ENCODE data around the gene ISG20.

The ISG20 gene

DNA sequence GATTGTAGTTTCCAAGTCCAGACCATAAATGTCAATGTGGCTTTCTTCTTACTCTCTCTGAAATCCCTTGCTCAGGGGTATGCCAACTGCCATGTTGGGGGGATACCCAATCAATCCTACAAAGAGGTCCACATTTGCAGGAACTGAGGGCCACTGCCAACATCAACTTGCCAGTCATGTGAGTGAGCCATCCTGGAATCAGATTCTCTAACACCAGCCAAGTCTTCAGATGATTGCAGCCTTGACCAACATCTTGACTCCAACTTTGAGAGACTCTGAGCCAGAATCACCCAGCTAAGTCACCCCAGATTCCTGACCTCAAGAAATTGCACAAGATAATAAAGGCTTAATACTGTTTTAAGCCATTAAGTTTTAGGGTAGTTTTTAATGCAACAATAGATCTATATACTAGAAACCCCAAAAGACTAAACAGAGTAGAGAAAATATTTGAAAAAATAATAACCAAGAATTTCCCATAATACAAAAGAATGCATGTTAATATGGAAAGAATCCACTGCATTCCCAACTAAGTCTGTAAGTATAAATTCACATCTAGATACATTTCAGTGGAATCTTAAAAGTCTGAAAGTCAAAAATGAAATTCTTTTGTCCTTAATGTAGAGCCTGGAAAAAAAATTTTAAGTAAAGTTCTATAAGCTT is 22.4 kb downstream of the ISG20 start:
- H3K79me2 ChIP-seq (ENCODE audit: control insufficient read depth, low read length) = no peaks in the 10 kb centered on the region
- H3K9me3 ChIP-seq (ENCODE audit: control insufficient read depth, insufficient read depth, low read length) = no peaks in the 10 kb centered on the region
- H3K36me3 ChIP-seq (ENCODE audit: control insufficient read depth, low read length) = no peaks in the 10 kb centered on the region; the same call in 1 of the 2 replicates
- H3K27me3 ChIP-seq (ENCODE audit: control insufficient read depth, low read length) = no peaks in the 10 kb centered on the region
- peaks cover 6% of the 10 kb centered on the region for H3F3A ChIP-seq (ENCODE audit: control insufficient read depth, insufficient read depth)
- no peak overlapping the region for H3K4me2 ChIP-seq (ENCODE audit: low read length)
- no peak overlapping the region for H3K27ac ChIP-seq (ENCODE audit: low read depth, low read length)
- H3K4me1 ChIP-seq (ENCODE audit: control insufficient read depth, low read length) = peaks cover 24% of the 10 kb centered on the region
- H3K9me2 ChIP-seq (replicated peaks; ENCODE audit: control insufficient read depth, low read length) = no peaks in the 10 kb centered on the region
- TF ChIP-seq, protein P1, sequence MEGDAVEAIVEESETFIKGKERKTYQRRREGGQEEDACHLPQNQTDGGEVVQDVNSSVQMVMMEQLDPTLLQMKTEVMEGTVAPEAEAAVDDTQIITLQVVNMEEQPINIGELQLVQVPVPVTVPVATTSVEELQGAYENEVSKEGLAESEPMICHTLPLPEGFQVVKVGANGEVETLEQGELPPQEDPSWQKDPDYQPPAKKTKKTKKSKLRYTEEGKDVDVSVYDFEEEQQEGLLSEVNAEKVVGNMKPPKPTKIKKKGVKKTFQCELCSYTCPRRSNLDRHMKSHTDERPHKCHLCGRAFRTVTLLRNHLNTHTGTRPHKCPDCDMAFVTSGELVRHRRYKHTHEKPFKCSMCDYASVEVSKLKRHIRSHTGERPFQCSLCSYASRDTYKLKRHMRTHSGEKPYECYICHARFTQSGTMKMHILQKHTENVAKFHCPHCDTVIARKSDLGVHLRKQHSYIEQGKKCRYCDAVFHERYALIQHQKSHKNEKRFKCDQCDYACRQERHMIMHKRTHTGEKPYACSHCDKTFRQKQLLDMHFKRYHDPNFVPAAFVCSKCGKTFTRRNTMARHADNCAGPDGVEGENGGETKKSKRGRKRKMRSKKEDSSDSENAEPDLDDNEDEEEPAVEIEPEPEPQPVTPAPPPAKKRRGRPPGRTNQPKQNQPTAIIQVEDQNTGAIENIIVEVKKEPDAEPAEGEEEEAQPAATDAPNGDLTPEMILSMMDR (IDR thresholded peaks at IDR 0.05; ENCODE audit: low read depth, low read length, poor library complexity, severe bottlenecking) = no peak
- no peak for TF ChIP-seq EZH2phosphoT487 (IDR thresholded peaks at IDR 0.05; ENCODE audit: borderline replicate concordance, low read length)
- no peaks in the 10 kb centered on the region for H4K20me1 ChIP-seq (ENCODE audit: control insufficient read depth, insufficient read depth, low read depth, low read length)
- no peak overlapping the region for H3K4me3 ChIP-seq (ENCODE audit: low read length)

DNA sequence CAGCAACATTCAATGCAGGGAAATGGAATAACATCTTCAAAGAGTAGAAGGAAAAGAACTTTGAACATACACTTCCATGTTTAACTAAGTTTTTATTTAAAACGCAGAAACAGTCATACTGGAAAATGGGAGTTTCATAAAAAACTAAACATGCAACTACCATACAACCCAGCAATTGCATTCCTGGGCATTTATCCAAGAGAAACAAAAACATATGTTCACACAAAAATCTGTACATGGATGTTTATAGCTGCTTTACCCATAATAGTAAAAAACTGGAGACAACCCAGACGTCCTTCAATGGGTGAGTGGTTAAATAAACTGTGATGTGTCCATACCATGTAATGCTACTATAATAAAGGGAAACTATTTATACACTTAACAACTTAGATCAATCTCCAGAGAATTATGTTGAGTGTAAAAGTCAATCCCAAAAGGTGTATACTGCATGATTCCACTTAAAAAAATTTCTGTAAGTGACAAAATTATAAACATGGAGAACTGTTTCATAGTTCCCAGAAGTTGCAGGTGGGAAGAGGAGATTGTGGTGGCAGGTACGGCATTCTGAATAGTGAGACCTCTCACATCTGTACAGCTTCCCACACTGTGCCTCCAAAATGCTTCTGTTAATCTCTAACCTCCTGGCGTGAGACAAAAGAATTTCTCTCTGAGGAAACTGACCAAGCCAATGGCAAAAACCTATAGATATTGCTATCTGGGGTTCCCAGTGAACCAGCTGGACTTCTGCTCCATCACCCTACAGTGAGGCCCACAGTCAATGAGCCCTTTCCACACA is 23.1 kb downstream of the ISG20 start:
- H3K9me2 ChIP-seq (replicated peaks; ENCODE audit: control insufficient read depth, low read length) = no peaks in the 10 kb centered on the region
- TF ChIP-seq, protein P1 (IDR thresholded peaks at IDR 0.05; ENCODE audit: low read depth, low read length, poor library complexity, severe bottlenecking) = no peak
- TF ChIP-seq EZH2phosphoT487 (IDR thresholded peaks at IDR 0.05; ENCODE audit: borderline replicate concordance, low read length) = no peak
- no peaks in the 10 kb centered on the region for H3K9me3 ChIP-seq (ENCODE audit: control insufficient read depth, insufficient read depth, low read length)
- H3K4me2 ChIP-seq (ENCODE audit: low read length) = no peak overlapping the region
- H3K36me3 ChIP-seq (ENCODE audit: control insufficient read depth, low read length) = no peaks in the 10 kb centered on the region; the same call in 1 of the 2 replicates
- H3K27me3 ChIP-seq (ENCODE audit: control insufficient read depth, low read length) = no peaks in the 10 kb centered on the region
- no peaks in the 10 kb centered on the region for H3K79me2 ChIP-seq (ENCODE audit: control insufficient read depth, low read length)
- peaks cover 16% of the 10 kb centered on the region for H3K4me1 ChIP-seq (ENCODE audit: control insufficient read depth, low read length)
- H4K20me1 ChIP-seq (ENCODE audit: control insufficient read depth, insufficient read depth, low read depth, low read length) = no peaks in the 10 kb centered on the region
- H3K4me3 ChIP-seq (ENCODE audit: low read length) = no peak overlapping the region
- no peak overlapping the region for H3K27ac ChIP-seq (ENCODE audit: low read depth, low read length)
- 0 out of 2 replicates have a peak, but pooled peaks cover 3% of the 10 kb centered on the region for H3F3A ChIP-seq (ENCODE audit: control insufficient read depth, insufficient read depth)

DNA sequence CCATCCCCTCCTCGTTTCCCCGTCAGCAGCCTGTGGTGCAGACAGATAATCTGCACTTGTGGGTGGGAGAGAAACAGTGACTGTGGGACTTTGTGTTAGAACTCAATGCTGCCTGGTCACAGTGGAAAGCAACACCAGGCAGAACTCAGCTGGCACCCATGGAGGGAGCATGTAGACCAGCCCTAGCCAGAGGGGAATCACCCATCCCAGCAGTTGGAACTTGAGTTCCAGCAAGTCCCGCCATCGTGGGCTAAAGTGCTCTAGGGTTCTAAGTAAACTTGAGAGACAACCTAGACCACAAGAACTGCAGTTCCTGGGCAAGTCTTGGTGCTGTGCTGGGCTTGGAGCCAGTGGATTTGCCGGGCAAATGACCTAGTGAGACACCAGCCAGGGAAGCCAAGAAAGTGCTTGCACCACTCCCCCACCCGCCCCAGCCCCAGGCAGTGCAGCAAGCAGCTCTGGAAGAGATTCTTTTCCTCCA is 24.4 kb downstream of the ISG20 start:
- no peak overlapping the region for H3K27ac ChIP-seq (ENCODE audit: low read depth, low read length)

More for the DNA sequence above, 24.4 kb downstream of the ISG20 start:
- H3K9me3 ChIP-seq (ENCODE audit: control insufficient read depth, insufficient read depth, low read length) = no peaks in the 10 kb centered on the region
- TF ChIP-seq, protein P1 (IDR thresholded peaks at IDR 0.05; ENCODE audit: low read depth, low read length, poor library complexity, severe bottlenecking) = no peak
- no peak for TF ChIP-seq EZH2phosphoT487 (IDR thresholded peaks at IDR 0.05; ENCODE audit: borderline replicate concordance, low read length)
- no peaks in the 10 kb centered on the region for H3K36me3 ChIP-seq (ENCODE audit: control insufficient read depth, low read length)
- H3K9me2 ChIP-seq (replicated peaks; ENCODE audit: control insufficient read depth, low read length) = no peaks in the 10 kb centered on the region
- no peaks in the 10 kb centered on the region for H4K20me1 ChIP-seq (ENCODE audit: control insufficient read depth, insufficient read depth, low read depth, low read length)
- no peak overlapping the region for H3K4me2 ChIP-seq (ENCODE audit: low read length)
- no peaks in the 10 kb centered on the region for H3K27me3 ChIP-seq (ENCODE audit: control insufficient read depth, low read length)
- peaks cover 4% of the 10 kb centered on the region for H3K4me1 ChIP-seq (ENCODE audit: control insufficient read depth, low read length)
- H3K4me3 ChIP-seq (ENCODE audit: low read length) = no peak overlapping the region
- no peaks in the 10 kb centered on the region for H3F3A ChIP-seq (ENCODE audit: control insufficient read depth, insufficient read depth)
- H3K79me2 ChIP-seq (ENCODE audit: control insufficient read depth, low read length) = no peaks in the 10 kb centered on the region
